T1000 (cell line): ENCODE results near the gene SPOPL.

Source experiments
- DNase-seq: peaks from one replicate; lab custom pipeline; 2025; ENCODE audit warnings: mixed read lengths; lab: John Stamatoyannopoulos, UW

The SPOPL gene

GRCh38 chr2:138601458-138602165, 100.0 kb downstream of the SPOPL start:
- DNase-seq = no peak

GRCh38 chr2:138602166-138602460, 100.5 kb downstream of the SPOPL start:
- no peak for DNase-seq

GRCh38 chr2:138607746-138608145, 106.2 kb downstream of the SPOPL start:
- DNase-seq = no peak

- DNase-seq = no peak
Observed at GRCh38 chr2:138609446-138609845, 107.9 kb downstream of the SPOPL start.

- no peak for DNase-seq
Observed at GRCh38 chr2:138610201-138610953, 108.8 kb downstream of the SPOPL start.

GRCh38 chr2:138615257-138615656, 113.7 kb downstream of the SPOPL start:
- no peak for DNase-seq

- no peak for DNase-seq
Observed at GRCh38 chr2:138617026-138617425, 115.5 kb downstream of the SPOPL start.

- no peak for DNase-seq
Observed at GRCh38 chr2:138618971-138619370, 117.4 kb downstream of the SPOPL start.

- no peak for DNase-seq
Observed at GRCh38 chr2:138620431-138620830, 118.9 kb downstream of the SPOPL start.

- no peak for DNase-seq
Observed at GRCh38 chr2:138621139-138621538, 119.6 kb downstream of the SPOPL start.

GRCh38 chr2:138622613-138623012, 121.0 kb downstream of the SPOPL start:
- no peak for DNase-seq
